ENCODE measurements around the gene GSTM1.

GSTM1 gene

GRCh38 chr1:109687641-109688499 is at the start of gene GSTM1:
TSS of gene GSTM1 (plus strand) at chr1:109687817. CDS start at chr1:109687874, 57 bp downstream.
- peak in 1 of 2 donors; percentile 72 for DNase-seq (ENCODE audit: low read depth in 2 of 2)

- no peak for DNase-seq (ENCODE audit: low read depth in 2 of 2)
Observed at GRCh38 chr1:109639063-109639840, 48.4 kb upstream of the GSTM1 start.

DNA sequence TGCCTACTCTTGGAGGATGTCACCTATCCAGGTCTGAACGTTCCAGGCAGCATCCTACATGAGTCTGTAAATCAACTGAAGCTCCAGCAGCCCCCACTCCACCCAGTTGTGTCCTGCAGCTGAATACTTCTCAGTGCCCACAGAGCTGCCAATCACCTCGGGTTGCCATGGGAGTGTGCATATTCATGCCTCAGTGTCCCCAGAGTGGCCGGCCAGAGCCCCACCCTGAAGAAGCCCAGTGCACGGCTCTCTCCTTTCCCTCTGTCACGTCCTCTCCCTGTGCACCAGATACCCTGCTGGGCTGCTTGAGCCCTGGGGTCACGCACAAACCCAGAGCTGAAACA is 47.8 kb upstream of the GSTM1 start:
- DNase-seq (ENCODE audit: low read depth in 2 of 2), result no peak

GRCh38 chr1:109640285-109640865 is 47.2 kb upstream of the GSTM1 start:
- DNase-seq (ENCODE audit: low read depth in 2 of 2), result peak; percentile 65 to 78

DNA sequence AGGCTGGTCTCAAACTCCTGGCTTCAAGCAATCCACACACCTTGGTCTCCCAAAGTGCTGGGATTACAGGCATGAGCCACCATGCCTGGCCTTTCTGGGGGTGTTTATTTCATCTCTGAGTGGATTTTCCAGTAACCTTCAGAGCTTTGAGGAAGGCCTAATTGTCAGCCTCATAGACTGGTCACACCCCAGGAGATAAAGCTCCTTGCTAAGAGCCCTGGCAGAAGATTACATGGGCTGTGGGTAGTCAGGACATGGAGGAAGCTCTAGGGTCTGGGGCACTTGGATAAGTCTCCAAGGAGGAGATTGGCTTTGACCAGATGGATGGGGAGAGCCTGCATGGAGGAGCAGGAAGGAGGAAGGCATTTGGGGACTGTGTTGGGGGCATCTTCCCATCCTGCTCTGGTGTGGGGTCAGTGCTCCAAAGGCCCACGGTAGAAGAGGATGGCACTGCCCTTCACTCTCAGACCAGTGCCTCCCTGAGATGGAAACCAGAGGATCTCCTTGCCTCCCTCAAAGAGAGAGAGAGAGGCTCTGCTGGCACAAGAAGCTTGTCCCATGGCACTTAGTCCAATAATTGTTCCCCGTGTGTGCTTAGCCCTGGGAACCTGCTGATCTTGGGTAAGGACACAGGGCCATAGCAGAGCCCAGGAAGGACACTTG is 46.4 kb upstream of the GSTM1 start:
- DNase-seq (ENCODE audit: low read depth in 2 of 2), result no peak

- DNase-seq (ENCODE audit: low read depth in 2 of 2), result no peak
Observed at GRCh38 chr1:109641861-109642260, 45.8 kb upstream of the GSTM1 start.

GRCh38 chr1:109642626-109643025 is 45.0 kb upstream of the GSTM1 start:
- DNase-seq (ENCODE audit: low read depth in 2 of 2), result no peak

GRCh38 chr1:109643385-109644230 is 44.0 kb upstream of the GSTM1 start:
- peak; percentile 65 to 69 for DNase-seq (ENCODE audit: low read depth in 2 of 2)

GRCh38 chr1:109644670-109645069 is 42.9 kb upstream of the GSTM1 start:
- DNase-seq (ENCODE audit: low read depth in 2 of 2), result no peak

DNA sequence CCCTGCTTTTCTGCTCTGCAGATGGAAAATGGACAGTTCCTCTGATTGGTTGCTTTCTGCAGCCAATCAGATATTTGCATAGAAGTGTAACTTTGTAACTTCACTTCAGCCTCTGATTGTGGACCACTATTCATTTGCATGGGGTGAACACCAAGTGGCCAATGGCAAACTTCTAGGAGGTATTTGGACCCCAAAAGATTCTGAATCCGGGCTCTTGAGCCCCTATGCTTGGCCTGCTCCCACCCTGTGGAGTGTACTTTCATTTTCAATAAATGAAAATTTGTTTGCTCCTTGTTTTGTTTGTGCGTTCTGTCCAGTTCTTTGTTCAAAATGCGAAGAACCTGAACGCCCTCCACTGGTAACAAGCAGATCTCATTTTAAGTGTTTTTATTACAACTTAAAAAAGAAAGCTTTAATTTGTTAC is 38.1 kb upstream of the GSTM1 start:
- no peak for DNase-seq (ENCODE audit: low read depth in 2 of 2)

DNA sequence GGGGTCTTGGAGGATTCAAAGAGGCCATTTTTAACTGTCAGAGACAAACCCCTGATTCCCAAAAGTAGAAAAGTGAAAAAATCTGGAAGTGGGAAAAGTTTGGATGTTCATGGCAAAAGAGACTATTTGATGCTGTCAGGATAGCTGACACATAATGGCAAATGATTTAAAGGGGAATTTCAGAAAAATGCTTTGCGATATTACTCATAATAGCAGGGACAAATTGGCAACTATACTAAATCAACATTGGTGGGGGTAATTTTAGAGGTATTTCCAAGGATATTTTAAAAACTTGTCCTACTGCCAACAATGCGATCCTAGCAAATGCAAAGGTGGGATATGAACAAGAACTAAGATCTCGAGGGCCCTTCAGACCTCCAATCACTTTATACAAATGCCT is 37.0 kb upstream of the GSTM1 start:
- no peak for DNase-seq (ENCODE audit: low read depth in 2 of 2)

- DNase-seq (ENCODE audit: low read depth in 2 of 2), result no peak
Observed at GRCh38 chr1:109652402-109652801, 35.2 kb upstream of the GSTM1 start.

DNA sequence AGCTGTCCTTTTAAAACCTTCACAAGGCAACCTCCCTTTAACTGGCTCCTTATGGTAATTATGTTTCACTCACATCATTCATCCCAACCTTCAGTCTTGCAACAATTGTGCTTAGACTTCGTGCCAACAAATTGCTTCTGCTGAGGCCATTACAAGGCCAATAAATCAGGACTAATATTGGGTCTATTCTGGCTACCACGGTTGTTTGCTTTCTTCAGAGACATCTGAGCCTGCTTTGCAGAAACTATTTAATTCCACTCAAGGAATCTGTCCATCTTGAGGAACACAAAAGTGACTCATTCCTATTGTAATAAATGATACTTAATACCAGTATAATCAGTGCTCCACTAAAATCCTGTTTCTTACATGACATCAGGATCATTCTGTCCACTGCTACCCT is 34.3 kb upstream of the GSTM1 start:
- DNase-seq (ENCODE audit: low read depth in 2 of 2), result no peak

DNA sequence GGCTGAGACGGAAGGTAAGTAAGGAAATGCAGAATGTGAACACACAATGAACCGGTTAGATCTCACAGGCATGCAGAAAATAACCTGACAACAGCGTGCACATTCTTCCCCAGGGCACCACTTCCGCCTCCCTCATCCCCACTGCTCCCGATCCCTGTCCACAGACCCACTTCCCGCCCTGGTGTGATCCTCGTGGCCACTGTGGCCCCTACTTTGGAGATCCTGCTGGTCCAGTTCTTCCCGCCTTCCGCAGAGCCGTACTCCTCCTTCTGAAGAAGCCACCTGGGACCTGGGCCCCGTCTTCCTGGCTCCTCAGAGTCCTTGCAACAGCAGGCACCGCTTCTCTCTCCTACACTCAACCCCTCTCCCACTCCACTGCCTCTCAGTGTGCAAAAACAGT is 33.1 kb upstream of the GSTM1 start:
- no peak for DNase-seq (ENCODE audit: low read depth in 2 of 2)

GRCh38 chr1:109655615-109656519 is 31.8 kb upstream of the GSTM1 start, which contains the start of gene GSTM4:
TSS of gene GSTM4 (plus strand) at chr1:109656099. CDS start at chr1:109656390, 291 bp downstream.
- peak; percentile 22 to 39 for DNase-seq (ENCODE audit: low read depth in 2 of 2)

GRCh38 chr1:109657395-109657794 is 30.2 kb upstream of the GSTM1 start:
- no peak for DNase-seq (ENCODE audit: low read depth in 2 of 2)

DNA sequence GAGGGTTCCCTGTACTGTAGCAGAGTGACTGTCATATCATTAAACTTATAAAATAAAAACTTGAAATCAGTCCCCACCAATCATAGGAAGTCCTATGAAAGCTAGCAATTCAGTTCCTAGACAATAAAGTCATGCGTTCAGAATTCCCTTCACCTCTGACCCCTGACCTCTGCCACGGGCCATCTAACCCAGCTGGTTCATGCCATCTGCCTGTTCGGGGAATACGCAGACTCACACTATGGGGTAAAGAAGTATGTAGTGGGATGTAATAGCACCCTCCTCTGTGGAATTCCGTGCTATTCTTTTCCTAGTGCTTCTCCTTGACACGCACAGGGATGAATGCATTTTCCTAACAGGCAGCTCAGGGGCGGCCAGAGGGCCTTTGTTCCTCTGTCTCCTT is 29.6 kb upstream of the GSTM1 start:
- DNase-seq (ENCODE audit: low read depth in 2 of 2), result no peak

DNA sequence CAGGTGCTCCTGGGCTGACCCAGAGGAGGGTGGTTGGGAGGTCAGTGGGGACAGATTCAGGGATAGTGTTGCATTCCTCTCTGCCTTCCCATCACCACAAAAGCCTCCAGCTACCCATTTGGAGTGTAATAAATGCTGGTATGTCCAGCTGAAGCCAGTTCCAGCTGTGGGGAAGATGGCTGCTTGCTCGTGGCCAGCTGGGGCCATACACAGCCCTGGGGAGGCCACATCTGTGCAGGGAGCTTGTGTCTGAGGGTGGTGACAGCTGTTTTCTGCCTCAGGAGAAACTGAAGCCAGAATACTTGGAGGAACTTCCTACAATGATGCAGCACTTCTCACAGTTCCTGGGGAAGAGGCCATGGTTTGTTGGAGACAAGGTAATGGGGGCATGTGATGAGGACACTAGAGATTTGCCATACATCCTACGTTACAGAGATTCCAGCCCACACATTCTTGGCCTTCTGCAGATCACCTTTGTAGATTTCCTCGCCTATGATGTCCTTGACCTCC is 29.0 kb upstream of the GSTM1 start:
- DNase-seq (ENCODE audit: low read depth in 2 of 2), result no peak

DNA sequence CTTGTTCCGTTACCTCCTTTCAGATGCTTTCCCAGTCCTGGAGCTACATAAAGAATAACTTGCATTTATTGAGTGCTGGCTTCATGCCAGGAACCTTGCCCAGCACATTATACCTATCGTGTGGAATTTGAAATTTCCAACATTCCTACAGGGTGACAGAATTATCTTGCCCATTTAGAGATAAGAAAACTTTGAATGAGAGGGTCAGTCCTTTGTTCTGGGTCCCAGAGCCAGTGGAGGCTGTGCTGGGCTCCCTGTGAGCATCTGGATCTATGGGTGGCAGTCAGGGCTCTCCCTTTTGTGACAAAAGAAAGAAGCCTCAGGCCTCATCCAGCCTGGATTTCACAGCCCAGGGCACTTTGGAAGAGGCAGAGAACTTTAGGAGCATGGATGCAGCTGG is 28.5 kb upstream of the GSTM1 start:
- no peak for DNase-seq (ENCODE audit: low read depth in 2 of 2)
